WTC11 (cell line): ENCODE results near the gene FGG.

ENCODE experiments used
- AR ChIP-seq: fragments of 250-450 bp; sonication (Bioruptor Pico); IDR thresholded peaks from 2 replicates; pipeline ENCODE4 v1.9.0; 2021; ENCODE audit warnings: mild to moderate bottlenecking
- ATF1 ChIP-seq: sonication (generic); formaldehyde crosslinking; IDR thresholded peaks from 2 replicates; pipeline ENCODE4 v1.8.1; 2023; ENCODE audit warnings: mild to moderate bottlenecking, moderate library complexity, missing genetic modification reagents
- ATF3 ChIP-seq: sonication (generic); formaldehyde crosslinking; conservative IDR thresholded peaks from 2 replicates; pipeline ENCODE4 v1.8.1; 2022; ENCODE audit warnings: mild to moderate bottlenecking, missing genetic modification reagents
- ATF6 ChIP-seq: sonication (generic); formaldehyde crosslinking; IDR thresholded peaks from 2 replicates; pipeline ENCODE4 v1.8.1; 2023; ENCODE audit warnings: mild to moderate bottlenecking, missing genetic modification reagents
- CTCF ChIP-seq: fragments of 200-600 bp; IDR thresholded peaks from 2 replicates; pipeline ENCODE4 v1.8.0; 2022; ENCODE audit warnings: antibody characterized with exemption
- E2F5 ChIP-seq: sonication (generic); formaldehyde crosslinking; IDR thresholded peaks from 2 replicates; pipeline ENCODE4 v1.8.1; 2022; ENCODE audit warnings: mild to moderate bottlenecking, moderate library complexity, missing genetic modification reagents
- ELF4 ChIP-seq: sonication (generic); formaldehyde crosslinking; IDR thresholded peaks from 2 replicates; pipeline ENCODE4 v1.8.1; 2022; ENCODE audit warnings: low read depth, mild to moderate bottlenecking, moderate library complexity, missing genetic modification reagents
- MAX ChIP-seq: sonication (generic); formaldehyde crosslinking; IDR thresholded peaks from 2 replicates; pipeline ENCODE4 v1.8.0; 2022; ENCODE audit warnings: mild to moderate bottlenecking, missing genetic modification reagents
- NFYB ChIP-seq: sonication (generic); formaldehyde crosslinking; conservative IDR thresholded peaks from 2 replicates; pipeline ENCODE4 v1.8.0; 2022; ENCODE audit warnings: low read depth, missing genetic modification reagents
- SMAD3 ChIP-seq: sonication (generic); formaldehyde crosslinking; IDR thresholded peaks from 2 replicates; pipeline ENCODE4 v1.8.0; 2022; ENCODE audit warnings: missing genetic modification reagents, mild to moderate bottlenecking, borderline replicate concordance
- ZNF138 ChIP-seq: sonication (generic); formaldehyde crosslinking; conservative IDR thresholded peaks from 2 replicates; pipeline ENCODE4 v1.8.1; 2022; ENCODE audit warnings: mild to moderate bottlenecking, moderate library complexity, missing genetic modification reagents
- ZSCAN18 ChIP-seq: fragments of 250-450 bp; sonication (Bioruptor Pico); IDR thresholded peaks from 2 replicates; pipeline ENCODE4 v2.1.2; 2022; ENCODE audit warnings: mild to moderate bottlenecking, moderate library complexity

- no peak for TF ChIP-seq ZNF138
- no peak for TF ChIP-seq E2F5 (CRISPR knock-in tag)
- no peak for TF ChIP-seq NFYB (CRISPR knock-in tag)
- no peak for TF ChIP-seq MAX (CRISPR knock-in tag)
- TF ChIP-seq SMAD3 (CRISPR knock-in tag) = no peak
- no peak for TF ChIP-seq CTCF
- TF ChIP-seq ELF4 (CRISPR knock-in tag) = no peak
- TF ChIP-seq ATF6 = no peak
- no peak for TF ChIP-seq ATF1 (CRISPR knock-in tag)
- no peak for TF ChIP-seq ATF3
- no peak for TF ChIP-seq AR (CRISPR knock-in tag)
- TF ChIP-seq ZSCAN18 (CRISPR knock-in tag) = no peak
These were observed 1.9 kb upstream of the FGG start for GRCh38 chr4:154614306-154614705.
